HEK293 (cell line): ENCODE results near the gene ILKAP.

Source experiments
- CTCF ChIP-seq: fragments of 450-650 bp; formaldehyde crosslinking; IDR thresholded peaks from 2 replicates; pipeline ENCODE4 v1.5.1; 2016; ENCODE audit warnings: missing biosample characterization, missing genetic modification characterization
- ELK4 ChIP-seq: IDR thresholded peaks from 2 replicates; pipeline ENCODE4 v1.6.1; 2011; ENCODE audit warnings: mild to moderate bottlenecking, low read depth, low read length, borderline replicate concordance
- HOXA7 ChIP-seq: sonication (generic); formaldehyde crosslinking; IDR thresholded peaks from 2 replicates; pipeline ENCODE4 v1.8.1; 2022; ENCODE audit warnings: missing genetic modification reagents, borderline replicate concordance
- RBAK ChIP-seq: fragments of 450-650 bp; formaldehyde crosslinking; IDR thresholded peaks from 2 replicates; pipeline ENCODE4 v1.5.1; 2016; ENCODE audit warnings: missing biosample characterization, missing genetic modification characterization
- ZBTB17 ChIP-seq: fragments of 450-650 bp; formaldehyde crosslinking; IDR thresholded peaks from 2 replicates; pipeline ENCODE4 v1.5.1; 2016; ENCODE audit warnings: missing biosample characterization, missing genetic modification characterization
- ZBTB26 ChIP-seq: fragments of 450-650 bp; formaldehyde crosslinking; optimal IDR thresholded peaks from 2 replicates; pipeline ENCODE3; 2016; ENCODE audit warnings: missing biosample characterization, mild to moderate bottlenecking, missing genetic modification characterization
- ZFP37 ChIP-seq: fragments of 450-650 bp; formaldehyde crosslinking; IDR thresholded peaks from 2 replicates; pipeline ENCODE4 v1.5.1; 2016; ENCODE audit warnings: missing biosample characterization, missing genetic modification characterization
- ZNF214 ChIP-seq: fragments of 450-650 bp; formaldehyde crosslinking; IDR thresholded peaks from 2 replicates; pipeline ENCODE4 v1.5.1; 2017; ENCODE audit warnings: missing biosample characterization, mild to moderate bottlenecking, missing genetic modification characterization, borderline replicate concordance
- ZNF747 ChIP-seq: fragments of 450-650 bp; formaldehyde crosslinking; IDR thresholded peaks from 2 replicates; pipeline ENCODE4 v1.5.1; 2016; ENCODE audit warnings: missing biosample characterization, missing genetic modification characterization

GRCh38 chr2:238128534-238129001 is 74.9 kb downstream of the ILKAP start:
- TF ChIP-seq HOXA7 (CRISPR knock-in tag) = no peak
- TF ChIP-seq ZNF214 (tag by site-specific recombination) = no peak
- TF ChIP-seq CTCF (tag by site-specific recombination) = no peak
- TF ChIP-seq ELK4 = no peak
- TF ChIP-seq ZFP37 = no peak
- no peak for TF ChIP-seq ZBTB26 (tag by site-specific recombination)
- TF ChIP-seq ZBTB17 = no peak
- TF ChIP-seq RBAK = no peak
- no peak for TF ChIP-seq ZNF747 (tag by site-specific recombination)
